A549 (cell line): ENCODE data around the gene DIP2C.

Source experiments
- CEBPB ChIP-seq, 2 experiments: fragments of >200 bp in 1 of 2; sonication (Bioruptor Twin) in 1 of 2; formaldehyde crosslinking in 1 of 2; IDR thresholded peaks; 2 replicates each; pipeline ENCODE4 v1.6.1; 2012 to 2016
- CTCF ChIP-seq: fragments of >200 bp; sonication (Bioruptor Twin); formaldehyde crosslinking; IDR thresholded peaks from 3 replicates; pipeline ENCODE4 v1.5.1; 2016
- EHMT2 ChIP-seq: fragments of 200-600 bp; sonication (generic); IDR thresholded peaks from 2 replicates; pipeline ENCODE4 v1.6.1; 2016; ENCODE audit warnings: antibody characterized with exemption, low read depth, mild to moderate bottlenecking, moderate library complexity
- RNF2 ChIP-seq: fragments of 200-600 bp; sonication (generic); IDR thresholded peaks from 2 replicates; pipeline ENCODE4 v1.6.1; 2016; ENCODE audit warnings: low read depth, mild to moderate bottlenecking, antibody characterized with exemption, moderate library complexity, borderline replicate concordance
- SREBF2 ChIP-seq: fragments of 450-650 bp; IDR thresholded peaks from 2 replicates; pipeline ENCODE4 v1.6.1; 2014; ENCODE audit warnings: mild to moderate bottlenecking, moderate library complexity

GRCh38 chr10:619710-620109 lies 69.8 kb downstream of the DIP2C start:
- TF ChIP-seq CTCF = no peak
- TF ChIP-seq RNF2 = no peak
- no peak for TF ChIP-seq CEBPB (IDR thresholded peaks at IDR 0.05)
- TF ChIP-seq EHMT2 = no peak
- TF ChIP-seq SREBF2 = no peak
